Suprapubic skin (tissue), 4 donors: ENCODE results near the gene MRTO4. TPM values are rescaled to one million over a fixed set of nuclear protein-coding genes. Genes with fewer than 3 reads are reported as not detected.

Experiments
- DNase-seq, 2 donors: peaks; one replicate each; pipeline ENCODE4 v3.0.0-alpha.2; 2019; ENCODE audit warnings: low spot score in 2 of 2
- H3K27ac ChIP-seq: fragments of 200-600 bp; sonication (generic); one replicate; pipeline ENCODE4 v1.5.1; 2019
- H3K27me3 ChIP-seq: fragments of 200-600 bp; sonication (generic); one replicate; pipeline ENCODE4 v1.5.1; 2019
- H3K36me3 ChIP-seq: fragments of 200-600 bp; sonication (generic); one replicate; pipeline ENCODE4 v1.5.1; 2019
- H3K4me1 ChIP-seq: fragments of 200-600 bp; sonication (generic); one replicate; pipeline ENCODE4 v1.5.1; 2019
- H3K4me3 ChIP-seq: fragments of 200-600 bp; sonication (generic); one replicate; pipeline ENCODE4 v1.5.1; 2019; ENCODE audit warnings: mild to moderate bottlenecking
- H3K9me3 ChIP-seq: fragments of 200-600 bp; sonication (generic); one replicate; pipeline ENCODE4 v1.5.1; 2019
- EP300 ChIP-seq: sonication (generic); formaldehyde crosslinking; IDR thresholded peaks from one replicate; pipeline ENCODE4 v1.6.1; 2017; ENCODE audit warnings: antibody characterized with exemption
- POLR2A ChIP-seq, 2 donors: fragments of 450-650 bp; IDR thresholded peaks; one replicate each; pipeline ENCODE4 v1.6.1; 2017; ENCODE audit warnings: antibody characterized with exemption in 2 of 2, mild to moderate bottlenecking in 2 of 2, moderate library complexity in 2 of 2
- POLR2AphosphoS5 ChIP-seq, 3 donors: sonication (generic); formaldehyde crosslinking; IDR thresholded peaks; one replicate each; pipeline ENCODE4 v1.6.1; 2017; ENCODE audit warnings: antibody characterized with exemption in 3 of 3
- WGBS: methylation state at CpG from one replicate; pipeline ENCODE4 v1.1.5; 2018; 5-methylcytosine and 5-hydroxymethylcytosine counted together
- total RNA-seq, 4 donors: library from RNA; depleted of rRNA; stranded (reverse); fragments of >200 nt; gene quantifications; one replicate each; pipeline ENCODE4 v1.1.0, GENCODE V29; 2016
- TF ChIP-seq, protein P1 (sequence below), 2 donors: fragments of 200-600 bp in 1 of 2; fragments of 450-650 bp in 1 of 2; sonication (generic) in 1 of 2; IDR thresholded peaks; one replicate each; pipeline ENCODE4 v1.5.1; 2016 to 2019; ENCODE audit warnings: antibody characterized with exemption in 2 of 2, mild to moderate bottlenecking in 1 of 2, moderate library complexity in 1 of 2

The MRTO4 gene
- total RNA-seq, 4 donors from 2014 or later = 13.2 to 32.4 (median 22.9) TPM

- 89% methylated on average over 8 of the region's 8 CpGs for WGBS
- H3K4me1 ChIP-seq = no peaks in the 10 kb centered on the region
- TF ChIP-seq EP300 (no peak), POLR2AphosphoS5 (IDR thresholded peaks at IDR 0.05) (no peak), POLR2A (IDR thresholded peaks at IDR 0.05) (no peak)
- TF ChIP-seq, protein P1, sequence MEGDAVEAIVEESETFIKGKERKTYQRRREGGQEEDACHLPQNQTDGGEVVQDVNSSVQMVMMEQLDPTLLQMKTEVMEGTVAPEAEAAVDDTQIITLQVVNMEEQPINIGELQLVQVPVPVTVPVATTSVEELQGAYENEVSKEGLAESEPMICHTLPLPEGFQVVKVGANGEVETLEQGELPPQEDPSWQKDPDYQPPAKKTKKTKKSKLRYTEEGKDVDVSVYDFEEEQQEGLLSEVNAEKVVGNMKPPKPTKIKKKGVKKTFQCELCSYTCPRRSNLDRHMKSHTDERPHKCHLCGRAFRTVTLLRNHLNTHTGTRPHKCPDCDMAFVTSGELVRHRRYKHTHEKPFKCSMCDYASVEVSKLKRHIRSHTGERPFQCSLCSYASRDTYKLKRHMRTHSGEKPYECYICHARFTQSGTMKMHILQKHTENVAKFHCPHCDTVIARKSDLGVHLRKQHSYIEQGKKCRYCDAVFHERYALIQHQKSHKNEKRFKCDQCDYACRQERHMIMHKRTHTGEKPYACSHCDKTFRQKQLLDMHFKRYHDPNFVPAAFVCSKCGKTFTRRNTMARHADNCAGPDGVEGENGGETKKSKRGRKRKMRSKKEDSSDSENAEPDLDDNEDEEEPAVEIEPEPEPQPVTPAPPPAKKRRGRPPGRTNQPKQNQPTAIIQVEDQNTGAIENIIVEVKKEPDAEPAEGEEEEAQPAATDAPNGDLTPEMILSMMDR (IDR thresholded peaks at IDR 0.05) = no peak
- no peaks in the 10 kb centered on the region for H3K9me3 ChIP-seq
- peaks cover 91% of the 10 kb centered on the region for H3K36me3 ChIP-seq
- H3K27me3 ChIP-seq = no peaks in the 10 kb centered on the region
- no peak overlapping the region for H3K27ac ChIP-seq
- DNase-seq = no peak
- H3K4me3 ChIP-seq = no peak overlapping the region
Observed at GRCh38 chr1:19220080-19220846, 31.3 kb upstream of the MRTO4 start.

DNA sequence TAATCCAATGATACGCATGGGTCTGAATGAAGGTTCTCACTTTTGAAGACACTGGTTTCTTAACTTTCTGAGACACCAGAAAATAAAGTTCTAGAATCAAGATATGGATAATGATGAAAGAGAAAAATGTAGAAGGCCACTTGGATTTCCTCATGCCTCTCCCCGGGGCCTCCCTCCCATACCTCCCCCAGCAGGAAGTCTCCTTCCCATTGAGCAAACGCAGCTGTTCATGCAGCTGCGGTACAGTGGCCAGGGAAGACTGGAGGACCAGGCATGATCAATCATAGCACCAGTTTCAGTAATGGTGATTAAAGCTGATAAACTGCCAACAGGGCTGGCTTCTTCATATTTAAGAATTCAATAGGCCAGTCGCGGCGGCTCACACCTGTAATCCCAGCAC is 30.6 kb upstream of the MRTO4 start:
- H3K9me3 ChIP-seq = no peaks in the 10 kb centered on the region
- TF ChIP-seq POLR2A (IDR thresholded peaks at IDR 0.05) (no peak), POLR2AphosphoS5 (IDR thresholded peaks at IDR 0.05) (no peak), EP300 (no peak)
- TF ChIP-seq, protein P1 (IDR thresholded peaks at IDR 0.05) = no peak

GRCh38 chr1:19222573-19222972 is 29.0 kb upstream of the MRTO4 start:
- Histone ChIP-seq H3K9me3 (no peaks in the 10 kb centered on the region), H3K27me3 (no peaks in the 10 kb centered on the region), H3K4me1 (no peaks in the 10 kb centered on the region), H3K4me3 (no peak overlapping the region), H3K27ac (no peak overlapping the region), H3K36me3 (peaks cover 99% of the 10 kb centered on the region)
- TF ChIP-seq EP300 (no peak), POLR2A (IDR thresholded peaks at IDR 0.05) (no peak), POLR2AphosphoS5 (IDR thresholded peaks at IDR 0.05) (no peak)
- TF ChIP-seq, protein P1 (IDR thresholded peaks at IDR 0.05) = no peak
- no peak for DNase-seq
- WGBS = 97% methylated on average over 10 of the region's 11 CpGs

More for the DNA sequence above, 30.6 kb upstream of the MRTO4 start:
- no peak for DNase-seq
- no peaks in the 10 kb centered on the region for H3K4me1 ChIP-seq
- no peak overlapping the region for H3K4me3 ChIP-seq
- no peak overlapping the region for H3K27ac ChIP-seq
- peaks cover 94% of the 10 kb centered on the region for H3K36me3 ChIP-seq
- no peaks in the 10 kb centered on the region for H3K27me3 ChIP-seq
- WGBS = 87% methylated on average over 7 of the region's 7 CpGs

DNA sequence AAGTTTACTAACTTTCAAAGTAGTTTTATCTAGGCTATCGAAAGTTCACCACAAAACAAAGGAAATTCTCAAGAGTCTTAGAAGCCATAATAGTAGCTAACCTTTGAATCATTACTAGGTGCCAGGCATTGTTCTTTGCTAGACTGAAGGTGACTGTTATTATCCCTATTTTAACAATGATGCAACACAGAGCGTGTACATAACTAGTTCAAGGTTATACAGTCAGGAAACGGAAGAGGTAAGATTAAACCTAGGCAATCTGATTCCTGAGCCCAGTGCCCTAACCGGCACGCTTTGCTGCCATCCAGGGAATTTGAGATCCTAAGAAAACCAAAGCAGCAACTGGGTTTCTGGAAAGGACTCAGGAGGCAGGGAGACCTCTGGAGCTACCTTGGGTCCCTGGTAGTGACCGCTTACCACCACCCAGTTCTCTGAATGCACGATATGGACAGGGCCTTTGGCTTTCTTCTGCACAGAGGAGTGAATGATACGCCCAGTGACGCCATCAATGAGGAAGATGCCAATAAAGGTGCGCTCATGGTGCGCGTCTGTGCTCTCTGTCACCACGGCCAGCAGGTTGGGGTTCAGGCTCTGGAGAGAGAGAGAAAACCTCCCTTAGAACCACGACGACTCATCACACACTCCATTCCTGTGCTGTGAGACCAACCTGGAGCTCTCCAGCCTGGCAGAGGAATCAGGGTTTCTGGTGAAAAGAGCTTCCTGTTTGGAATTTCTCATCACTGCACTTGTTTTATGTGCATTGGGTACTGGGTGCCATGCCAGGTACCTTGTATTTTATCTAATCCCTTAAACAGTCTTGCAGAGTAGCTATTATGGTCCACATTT is 28.4 kb upstream of the MRTO4 start:
- no peak overlapping the region for H3K4me3 ChIP-seq
- H3K4me1 ChIP-seq = no peaks in the 10 kb centered on the region
- no peak overlapping the region for H3K27ac ChIP-seq
- TF ChIP-seq EP300 (no peak), POLR2AphosphoS5 (IDR thresholded peaks at IDR 0.05) (no peak), POLR2A (IDR thresholded peaks at IDR 0.05) (no peak)
- TF ChIP-seq, protein P1 (IDR thresholded peaks at IDR 0.05) = no peak
- H3K36me3 ChIP-seq = peaks cover 100% of the 10 kb centered on the region
- no peak for DNase-seq
- no peaks in the 10 kb centered on the region for H3K27me3 ChIP-seq
- 89% methylated on average over 13 of the region's 15 CpGs for WGBS
- no peaks in the 10 kb centered on the region for H3K9me3 ChIP-seq

- Histone ChIP-seq H3K27me3 (no peaks in the 10 kb centered on the region), H3K27ac (no peak overlapping the region), H3K4me1 (no peaks in the 10 kb centered on the region), H3K36me3 (peaks cover 99% of the 10 kb centered on the region), H3K9me3 (no peaks in the 10 kb centered on the region), H3K4me3 (no peak overlapping the region)
- DNase-seq = no peak
- no peak for TF ChIP-seq POLR2AphosphoS5 (IDR thresholded peaks at IDR 0.05)
- no peak for TF ChIP-seq POLR2A (IDR thresholded peaks at IDR 0.05)
- no peak for TF ChIP-seq EP300
- TF ChIP-seq, protein P1 (IDR thresholded peaks at IDR 0.05) = no peak
- 69% methylated on average over 3 of the region's 3 CpGs for WGBS
Observed at GRCh38 chr1:19229229-19229628, 22.4 kb upstream of the MRTO4 start.
